Hippocampal formation (tissue), 2 donors: Measurements from ENCODE around the gene CYSTM1.

ENCODE experiments used
- DNase-seq, 2 donors: peaks; one replicate each; lab custom pipeline; 2025; lab: John Stamatoyannopoulos, UW

CYSTM1 gene

DNA sequence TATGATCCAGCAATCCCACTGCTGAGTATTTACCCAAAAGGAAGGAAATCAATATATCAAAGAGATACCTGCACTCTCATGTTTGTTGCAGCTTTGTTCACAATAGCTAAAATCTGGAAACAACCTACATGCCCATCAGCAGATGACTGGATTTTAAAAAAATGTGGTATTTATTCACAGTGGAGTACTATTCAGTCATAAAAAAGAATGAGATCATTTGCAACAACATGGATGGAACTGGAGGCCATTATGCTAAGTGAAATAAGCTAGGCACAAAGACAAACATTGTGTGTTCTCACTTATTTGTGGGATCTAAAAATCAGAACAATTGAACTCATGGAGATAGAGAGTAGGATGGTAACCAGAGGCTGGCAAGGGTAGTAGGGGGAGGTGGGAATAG is 33.1 kb downstream of the CYSTM1 start:
- no peak for DNase-seq

DNA sequence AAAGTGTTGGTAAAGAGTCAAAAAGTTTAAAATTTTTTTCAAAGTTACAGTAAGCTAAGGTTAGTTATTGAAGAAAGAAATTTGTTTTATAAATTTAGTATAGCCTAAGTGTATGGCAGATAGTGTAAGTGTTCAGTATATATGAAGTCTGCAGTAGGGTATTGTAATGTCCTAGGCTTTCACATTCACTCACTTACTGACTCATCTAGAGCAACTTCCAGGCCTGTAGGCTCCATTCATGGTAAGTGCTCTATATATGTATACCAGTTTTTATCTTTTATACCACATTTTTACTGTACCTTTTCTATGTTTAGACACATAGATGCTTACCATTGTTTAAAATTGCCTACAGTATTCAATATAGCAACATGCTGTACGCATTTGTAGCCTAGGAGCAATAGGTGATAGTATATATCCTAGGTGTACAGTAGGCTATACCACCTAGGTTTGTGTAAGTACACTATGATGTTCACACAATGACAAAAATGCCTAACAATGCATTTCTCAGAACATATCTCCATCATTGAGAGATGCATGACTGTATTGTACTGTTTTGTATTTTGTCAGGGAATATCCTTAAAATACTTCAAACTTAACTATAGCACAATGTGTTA is 38.5 kb downstream of the CYSTM1 start:
- DNase-seq = no peak

DNA sequence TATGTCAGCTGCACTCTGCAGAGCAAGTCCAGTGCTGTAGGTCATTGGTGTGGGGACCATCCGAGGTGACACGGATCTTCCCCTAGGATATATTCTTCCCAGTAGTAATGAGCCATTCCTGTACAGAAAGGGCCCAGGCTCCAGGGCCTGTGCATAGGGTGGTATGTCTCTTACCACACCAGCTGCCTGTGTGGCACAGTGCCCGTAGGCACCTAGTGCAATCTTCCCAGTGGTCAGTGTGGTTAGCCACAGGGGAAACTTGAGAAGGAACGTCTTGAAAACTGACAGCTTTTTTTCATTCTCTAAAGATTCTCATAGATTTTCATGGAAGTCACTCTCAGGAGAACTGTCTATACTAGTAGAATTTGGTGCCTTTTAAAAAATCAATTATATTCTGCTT is 39.8 kb downstream of the CYSTM1 start:
- DNase-seq = no peak

DNA sequence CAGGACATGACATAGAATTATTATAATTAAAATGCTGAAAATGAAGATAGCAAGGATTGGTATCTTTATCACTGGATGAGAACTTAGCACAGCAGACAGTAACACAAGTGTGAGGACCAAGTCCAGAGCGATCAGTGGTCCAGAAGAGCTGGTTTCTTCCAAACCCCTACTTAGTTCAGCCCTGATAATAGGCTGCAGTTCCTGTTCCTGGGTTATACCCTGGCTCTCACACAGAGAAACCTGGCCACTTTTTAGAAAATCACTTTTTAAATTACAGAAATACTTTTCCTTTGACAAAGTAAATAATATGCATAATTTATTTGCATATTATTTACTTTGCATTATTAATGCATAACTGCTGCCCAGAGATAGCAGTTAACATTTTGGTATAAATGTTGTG is 40.3 kb downstream of the CYSTM1 start:
- DNase-seq = no peak

DNA sequence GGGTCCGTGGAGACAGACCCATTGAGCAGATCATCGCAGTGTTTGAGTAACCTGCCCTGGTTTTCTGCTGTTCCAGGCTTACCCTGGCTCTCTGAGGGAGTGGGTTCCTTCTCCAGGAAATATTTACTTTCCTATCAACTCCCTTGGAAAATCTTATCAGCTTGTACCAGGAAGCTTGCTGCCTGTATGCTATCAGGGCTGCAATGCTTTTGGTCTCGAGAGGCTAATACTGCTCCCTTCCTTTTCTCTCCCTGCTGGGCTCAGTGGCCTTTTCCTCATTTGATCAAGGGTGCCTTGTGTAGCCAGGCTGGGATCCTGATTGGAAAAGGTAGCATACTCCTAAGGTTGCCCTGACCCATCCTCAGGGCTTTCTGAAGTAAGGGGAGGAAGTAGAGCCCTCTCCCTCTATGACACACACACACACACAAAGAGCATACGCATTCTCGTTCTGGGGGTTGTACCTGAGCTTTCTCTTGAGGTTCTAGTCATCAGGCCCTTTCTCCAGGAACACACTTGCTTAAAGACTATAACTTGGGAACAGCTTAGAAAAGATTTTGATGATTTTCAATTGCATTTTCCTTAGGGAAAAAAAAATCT is 41.6 kb downstream of the CYSTM1 start:
- no peak for DNase-seq

DNA sequence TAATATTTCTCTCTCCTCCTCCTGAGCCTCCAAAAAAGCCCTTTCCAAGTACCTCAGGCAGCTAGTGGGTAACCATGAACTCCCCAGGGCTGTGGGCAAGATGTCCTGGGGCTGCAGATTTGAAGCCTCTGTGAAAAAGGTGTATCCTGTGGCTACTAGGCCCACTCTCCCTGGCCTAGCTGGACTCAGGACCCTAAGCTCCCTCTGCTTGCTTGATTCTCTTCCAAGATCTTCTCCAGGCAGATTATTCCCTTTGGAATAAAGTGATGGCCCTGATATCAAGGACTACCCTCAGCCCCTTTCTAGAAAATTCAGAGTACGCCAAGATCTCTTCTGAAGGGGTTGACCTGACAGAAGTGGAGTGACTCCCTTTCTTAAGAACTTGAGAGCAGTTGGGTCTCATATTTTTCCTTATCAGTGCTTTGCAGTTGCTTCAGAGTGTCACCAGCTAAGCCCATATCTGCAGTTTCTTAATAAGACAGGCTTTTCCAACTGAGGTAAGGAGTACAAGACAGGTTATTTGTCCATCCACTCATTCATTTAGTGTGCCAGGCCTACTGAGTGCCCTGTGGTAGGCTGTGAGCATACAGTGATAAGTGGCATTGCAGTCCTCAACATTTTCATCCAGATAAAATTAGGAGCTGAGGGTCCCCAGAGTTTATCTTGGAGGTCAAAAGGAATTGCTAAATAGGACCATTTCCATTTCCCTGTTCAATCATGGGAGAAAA is 42.5 kb downstream of the CYSTM1 start:
- no peak for DNase-seq

DNA sequence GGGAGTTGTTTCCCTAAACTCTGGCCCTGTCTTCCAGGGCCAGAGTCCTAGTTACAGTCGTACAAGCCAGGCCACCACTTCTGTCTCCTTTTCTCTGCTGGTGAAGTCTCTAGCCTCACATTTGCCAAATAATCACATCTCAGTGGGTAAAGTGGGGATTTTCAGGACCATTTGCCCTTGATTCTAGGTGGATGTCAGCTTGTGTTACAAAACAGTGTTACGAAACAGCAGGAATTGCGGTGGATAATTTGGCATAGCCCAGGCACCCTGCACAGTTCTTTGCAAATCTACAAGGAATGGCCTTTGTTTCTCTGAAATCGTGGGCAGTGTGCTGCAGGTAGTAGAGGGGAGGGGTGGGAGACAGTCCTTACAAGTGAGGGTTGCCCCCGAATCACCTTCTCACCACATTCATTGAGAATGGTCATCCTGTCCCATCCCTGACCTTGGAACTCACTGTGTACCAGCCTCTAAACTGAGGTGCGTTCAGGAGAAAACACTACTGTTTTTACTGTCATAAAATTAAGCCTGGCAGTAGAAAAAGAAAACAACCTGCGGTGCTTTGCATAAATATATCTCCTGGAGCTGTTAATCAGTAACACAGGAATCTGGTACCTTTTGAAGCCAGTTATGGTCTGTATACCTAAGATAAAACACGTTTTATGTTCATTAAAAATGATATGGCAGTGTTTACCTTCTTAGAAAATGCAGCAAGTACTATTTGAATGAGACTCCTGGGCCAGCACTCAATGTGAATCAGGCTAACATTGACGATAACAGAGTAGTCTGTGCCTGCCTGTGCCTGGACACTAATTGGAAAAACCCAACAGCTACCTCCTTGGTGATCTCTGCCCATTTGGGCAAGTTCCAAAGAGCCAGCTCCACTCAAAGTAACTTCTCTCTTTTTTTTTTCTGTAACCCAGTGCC is 44.3 kb downstream of the CYSTM1 start:
- DNase-seq = no peak

DNA sequence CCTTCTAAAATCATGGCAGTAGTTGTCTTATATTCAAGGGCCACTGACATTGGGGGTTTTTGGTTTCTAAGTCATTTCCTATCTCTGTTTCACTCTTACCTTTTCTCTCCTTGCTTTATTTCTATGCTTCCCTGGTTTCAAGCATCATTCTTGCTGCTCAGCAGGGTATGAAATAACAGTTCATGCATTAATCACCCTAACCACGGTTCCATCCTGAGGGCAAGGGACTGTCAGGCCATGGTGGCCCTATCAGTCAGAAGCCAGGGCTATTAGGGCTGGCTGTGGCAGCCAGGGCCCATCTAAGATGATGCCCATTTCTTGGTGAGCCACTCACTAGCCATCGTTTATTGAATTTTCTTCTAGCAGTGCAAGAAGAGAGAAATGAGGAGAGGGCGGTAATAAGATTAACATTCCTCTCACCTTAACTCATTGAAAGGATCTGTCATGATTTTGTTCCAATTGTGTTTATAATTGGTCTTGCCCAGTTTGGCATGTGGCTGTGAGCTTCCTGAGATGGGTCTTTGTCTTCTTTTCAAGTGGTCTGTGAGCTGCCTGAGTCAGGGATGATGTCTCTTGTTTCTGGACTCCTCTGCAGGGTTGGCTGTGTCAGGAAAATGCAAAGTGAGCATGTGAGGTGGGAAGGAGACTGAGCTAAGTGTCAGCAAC is 45.2 kb downstream of the CYSTM1 start:
- no peak for DNase-seq

DNA sequence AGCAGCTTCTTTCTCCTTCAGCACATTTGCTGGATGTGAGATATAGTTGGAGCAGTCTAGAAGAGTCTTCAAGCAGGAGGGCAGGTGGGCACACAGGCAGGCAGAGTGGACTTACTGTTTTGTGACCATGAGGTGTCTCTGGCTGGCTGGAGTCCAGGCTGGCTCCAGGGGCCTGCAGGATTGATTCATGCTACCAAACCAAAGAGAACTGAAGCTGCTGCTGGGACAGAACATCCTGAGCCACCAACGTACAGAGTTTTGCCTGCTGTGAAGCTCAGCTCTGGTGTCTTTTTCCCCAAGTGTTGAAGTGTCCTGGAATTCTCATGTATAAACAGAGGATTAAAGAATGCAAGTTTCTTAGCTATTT is 45.7 kb downstream of the CYSTM1 start:
- no peak for DNase-seq

DNA sequence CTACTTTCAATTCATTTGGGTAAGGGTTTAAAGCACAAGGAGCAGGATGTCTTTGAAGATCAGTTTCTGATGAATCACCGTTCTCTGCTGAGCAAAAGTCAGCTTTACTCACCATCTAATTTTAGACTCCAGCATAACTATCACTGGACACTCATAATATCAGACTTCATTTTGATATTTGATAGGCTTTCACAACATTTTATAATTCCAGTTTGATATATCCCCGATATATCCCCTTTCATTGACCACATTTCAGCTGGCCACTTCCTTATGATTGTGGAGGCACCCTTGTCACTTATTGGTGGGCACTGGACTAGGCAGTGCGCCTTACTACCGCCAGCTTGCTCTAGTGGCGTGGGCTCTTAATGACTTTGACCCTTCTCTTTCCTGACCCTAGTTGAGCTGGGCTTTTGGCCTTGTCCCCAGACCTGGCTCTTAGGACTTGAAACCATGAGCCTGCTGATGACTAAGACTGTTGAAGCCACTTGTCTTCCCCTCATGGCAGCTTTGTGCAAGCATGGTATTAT is 46.8 kb downstream of the CYSTM1 start:
- DNase-seq = no peak

DNA sequence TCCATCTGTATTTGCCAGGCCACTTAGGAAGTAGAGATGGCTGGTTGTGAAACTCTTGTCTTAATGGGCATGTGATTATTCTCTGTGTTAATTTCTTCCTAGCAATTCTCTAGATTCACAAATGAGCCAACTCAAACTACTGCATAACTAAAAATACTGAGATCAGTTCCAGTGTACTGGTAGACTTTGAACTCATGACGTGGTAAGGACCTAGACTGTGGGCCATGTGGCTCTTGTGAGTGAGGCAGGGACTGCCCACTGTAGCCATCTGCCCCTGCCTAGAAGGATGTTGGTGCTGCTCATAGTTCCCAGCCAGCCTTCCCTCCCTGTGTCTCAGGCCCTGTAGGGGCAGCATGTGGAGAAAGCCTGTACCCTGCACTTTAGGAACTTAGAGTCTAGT is 47.4 kb downstream of the CYSTM1 start:
- DNase-seq = no peak

DNA sequence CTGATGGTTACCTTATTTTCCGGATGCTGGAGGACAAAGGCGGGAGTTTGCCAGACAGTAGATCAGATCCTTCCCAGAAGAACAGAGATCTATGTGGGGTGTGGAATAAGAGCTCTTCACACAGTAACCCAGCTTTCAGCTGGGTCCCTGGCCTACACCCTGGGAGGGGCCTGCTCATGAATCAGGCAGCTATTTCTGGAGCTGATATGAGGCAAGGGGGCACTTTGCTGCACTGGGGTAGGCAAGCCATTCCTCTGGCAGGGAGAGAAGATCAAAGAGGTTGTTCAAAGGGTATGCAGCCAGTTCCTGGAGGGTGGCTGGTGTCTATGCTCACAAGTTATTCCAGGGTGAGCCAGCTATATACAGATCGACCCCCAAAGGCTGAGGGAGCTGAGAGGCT is 48.6 kb downstream of the CYSTM1 start:
- no peak for DNase-seq

DNA sequence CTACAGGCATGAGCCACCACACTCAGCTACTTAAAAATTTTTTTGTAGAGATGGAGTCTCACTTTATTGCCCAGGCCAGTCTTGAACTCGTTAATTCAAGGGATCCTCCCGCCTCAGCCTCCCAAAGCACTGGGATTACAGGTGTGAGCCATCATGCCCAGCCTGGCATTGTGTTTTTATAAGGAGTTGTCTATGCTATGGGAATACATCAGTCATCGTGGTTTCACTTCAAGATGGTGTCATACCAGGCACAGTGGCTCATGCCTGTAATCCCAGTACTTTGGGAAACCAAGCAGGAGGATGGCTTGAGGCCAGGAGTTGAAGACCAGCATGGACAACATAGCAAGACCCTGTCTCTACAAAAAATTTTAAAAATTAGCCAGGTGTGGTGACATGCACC is 49.7 kb downstream of the CYSTM1 start:
- no peak for DNase-seq

DNA sequence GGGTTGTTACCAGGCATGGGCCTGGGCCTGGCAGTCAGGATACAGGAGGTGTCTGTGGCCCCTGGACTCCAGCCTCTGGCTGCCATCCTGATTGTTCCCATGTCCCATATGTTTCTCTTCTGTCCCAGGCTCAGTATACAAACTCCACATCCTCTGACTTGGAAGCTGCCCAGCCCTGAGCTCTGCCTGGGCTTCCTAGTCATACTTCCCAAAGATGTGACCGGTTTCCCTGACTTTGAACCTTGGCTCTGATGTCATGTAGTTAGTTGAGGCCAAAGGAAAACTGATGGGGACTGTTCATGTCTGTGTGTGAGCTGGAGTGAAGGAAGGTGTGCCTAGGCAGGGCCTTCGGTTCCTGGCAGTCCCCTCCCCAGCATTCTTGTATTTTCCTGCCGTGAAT is 50.4 kb downstream of the CYSTM1 start:
- no peak for DNase-seq

DNA sequence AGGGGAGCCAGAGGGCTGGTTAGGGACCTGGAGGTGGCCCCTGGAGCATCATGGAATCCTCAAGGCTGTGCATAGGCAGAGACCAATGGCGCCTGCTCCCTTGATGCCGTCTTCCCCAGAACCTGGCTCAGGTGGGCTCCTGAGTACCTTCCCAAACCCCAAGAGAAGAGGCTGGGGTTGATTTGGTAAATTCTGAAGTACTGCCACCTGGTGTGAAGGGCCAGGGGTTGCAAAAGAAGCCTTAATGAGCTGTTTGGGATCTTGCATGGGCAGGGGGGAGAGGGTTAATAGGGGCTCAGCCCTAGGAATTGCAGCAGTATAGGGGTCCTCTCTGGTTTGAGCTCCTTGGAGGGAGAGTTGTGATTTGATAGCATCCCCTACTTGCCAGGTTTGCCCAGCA is 52.1 kb downstream of the CYSTM1 start:
- no peak for DNase-seq

DNA sequence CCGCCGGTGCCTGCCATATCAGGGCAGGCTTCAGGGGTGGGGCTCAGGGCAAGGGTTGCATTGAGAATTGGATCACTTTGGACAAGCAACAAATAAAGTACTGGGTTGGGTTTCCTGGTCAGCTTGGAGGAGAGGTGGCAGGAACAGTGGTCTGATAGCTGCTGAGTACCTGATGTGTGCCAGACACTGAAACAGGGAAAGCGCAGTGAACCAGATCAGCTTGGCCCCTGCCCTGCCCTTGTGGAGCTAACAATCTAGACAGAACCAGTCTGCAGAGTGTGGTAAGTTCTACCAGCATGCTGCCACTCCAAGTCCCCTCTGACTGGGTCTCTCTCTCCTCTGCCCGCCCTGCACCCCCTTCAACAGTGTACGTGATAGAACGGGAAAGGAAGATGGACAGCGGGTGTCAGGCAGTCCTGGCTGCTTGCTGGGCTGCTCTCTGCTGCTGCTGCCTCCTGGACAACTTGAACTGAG is 53.4 kb downstream of the CYSTM1 start:
- no peak for DNase-seq

DNA sequence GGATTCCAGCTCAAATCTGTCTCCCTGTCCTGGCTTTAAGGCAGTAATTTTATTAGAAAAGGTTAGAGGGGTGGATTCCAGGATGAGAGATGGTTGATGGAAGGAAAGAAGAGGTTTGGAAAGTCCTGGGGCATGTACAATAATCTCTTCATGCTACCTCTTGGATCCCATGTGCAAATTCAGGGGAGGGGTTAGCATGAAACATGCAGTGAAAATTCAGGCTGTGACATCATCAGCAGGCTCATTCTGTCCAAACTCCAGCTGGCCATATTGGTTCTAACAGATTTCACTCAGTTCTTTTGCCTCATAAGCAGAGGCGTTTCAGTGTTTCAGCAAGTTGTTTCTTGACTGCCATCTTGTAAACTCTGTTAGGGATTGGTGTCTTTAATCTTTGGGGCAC is 55.4 kb downstream of the CYSTM1 start:
- DNase-seq = no peak

DNA sequence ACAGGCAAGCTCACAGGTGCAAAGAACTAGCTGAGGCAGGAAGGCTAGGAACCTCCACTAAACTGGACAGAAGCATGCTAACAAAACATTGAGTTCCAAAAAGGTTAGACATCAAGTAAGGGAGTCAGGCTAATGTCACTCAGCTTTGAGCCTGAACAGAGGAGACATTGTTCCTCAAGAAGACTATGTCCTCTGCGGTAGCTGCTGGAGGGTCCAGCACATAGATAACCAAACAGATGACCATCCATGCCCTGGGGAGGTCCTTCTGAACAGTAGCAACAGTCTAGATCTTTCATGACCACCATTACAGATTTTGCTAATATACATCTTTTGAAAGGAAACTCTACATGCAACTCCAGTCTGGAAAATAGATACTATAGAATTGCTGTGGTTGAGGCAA is 57.7 kb downstream of the CYSTM1 start:
- no peak for DNase-seq

DNA sequence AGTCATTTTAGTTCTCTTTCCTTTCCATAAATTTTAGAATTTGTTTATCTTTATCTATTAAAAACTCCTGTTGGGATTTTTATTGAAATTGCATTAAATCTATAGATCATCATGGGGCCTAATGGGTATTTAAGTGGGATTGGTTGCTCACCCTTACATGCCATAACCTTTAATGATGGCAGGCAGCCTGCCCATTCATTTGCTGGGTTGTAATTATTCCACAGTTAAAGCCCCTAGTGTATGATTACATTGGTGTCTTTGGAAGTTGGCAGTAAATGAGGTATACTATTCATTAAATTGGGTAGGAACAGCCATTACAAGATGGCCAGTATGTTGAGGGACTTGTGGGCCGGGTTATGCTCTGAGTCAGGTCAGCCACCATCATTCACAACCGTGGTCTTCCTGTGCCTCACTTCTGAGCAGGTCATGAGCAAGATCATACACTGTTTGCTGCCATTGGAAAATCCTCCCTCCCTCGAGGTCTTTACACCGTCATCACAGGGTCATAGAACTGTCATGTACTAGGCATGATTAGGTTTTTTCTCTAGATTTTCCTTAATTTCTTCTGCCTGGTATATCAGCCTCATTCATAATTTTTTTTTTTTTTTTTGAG is 59.5 kb downstream of the CYSTM1 start:
- no peak for DNase-seq

DNA sequence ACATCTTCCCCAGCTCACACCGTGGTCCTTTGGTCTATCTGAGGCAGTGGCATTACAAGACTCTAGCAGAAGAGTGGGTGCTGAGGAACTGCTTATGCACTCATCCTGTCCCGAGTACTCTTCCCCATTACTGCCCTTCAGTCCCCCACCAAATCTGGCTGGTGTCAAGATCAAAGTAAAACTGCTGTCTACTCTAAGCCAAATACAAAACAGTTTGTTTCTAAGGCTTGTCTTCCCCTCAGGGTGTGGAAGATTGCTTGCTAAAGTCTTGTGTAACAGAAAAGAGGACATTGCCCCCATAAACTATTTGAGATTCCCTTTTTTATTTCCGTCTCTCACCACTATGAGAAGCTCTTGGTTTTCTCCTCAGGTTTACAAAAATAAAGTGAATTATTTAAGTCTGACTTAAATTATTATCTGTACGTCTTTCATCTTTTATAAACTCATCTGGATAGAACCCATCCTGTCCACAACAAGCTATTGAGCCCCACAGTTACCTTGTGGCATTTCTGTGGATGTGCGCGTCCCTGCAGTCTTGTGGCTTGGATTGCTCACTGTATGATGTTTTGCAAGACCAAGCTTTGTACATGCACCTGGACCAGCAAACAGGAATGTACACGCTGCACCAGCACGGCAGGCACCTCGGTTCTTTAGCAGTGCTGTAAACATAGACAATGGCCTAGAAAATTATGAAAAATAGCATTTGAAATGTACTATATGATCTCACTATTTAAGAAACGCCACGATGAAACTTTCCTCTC is 61.0 kb downstream of the CYSTM1 start:
- DNase-seq = no peak
